Measurements from ENCODE around the gene KIZ. TPM values are rescaled to one million over a fixed set of nuclear protein-coding genes. Genes with fewer than 3 reads are reported as not detected.

Gene KIZ
- total RNA-seq, 1 experiment from 2014 or later: 17.6 TPM

DNA sequence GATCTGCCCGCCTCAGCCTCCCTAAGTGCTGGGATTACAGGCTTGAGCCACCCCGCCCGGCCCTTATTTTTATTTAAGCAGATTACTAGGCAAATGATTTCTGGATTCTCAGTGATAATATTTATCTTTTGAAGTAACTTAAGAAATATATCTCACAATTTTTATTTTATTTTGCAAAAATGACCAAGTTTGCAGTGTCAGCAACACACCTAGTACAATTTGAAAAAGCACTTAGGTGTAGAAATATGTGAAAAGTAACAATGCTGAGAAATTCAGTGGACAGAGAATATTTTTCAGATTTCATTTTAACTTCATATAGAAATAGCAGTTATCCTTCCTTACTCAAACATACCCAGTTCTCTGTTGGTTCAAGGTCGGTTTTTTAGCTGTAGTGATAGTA is 98.3 kb downstream of the KIZ start:
- CTCF ChIA-PET: no interaction called here
- no peak for TF ChIP-seq EZH2 (IDR thresholded peaks at IDR 0.05)
- POLR2A ChIA-PET: no interaction called here

DNA sequence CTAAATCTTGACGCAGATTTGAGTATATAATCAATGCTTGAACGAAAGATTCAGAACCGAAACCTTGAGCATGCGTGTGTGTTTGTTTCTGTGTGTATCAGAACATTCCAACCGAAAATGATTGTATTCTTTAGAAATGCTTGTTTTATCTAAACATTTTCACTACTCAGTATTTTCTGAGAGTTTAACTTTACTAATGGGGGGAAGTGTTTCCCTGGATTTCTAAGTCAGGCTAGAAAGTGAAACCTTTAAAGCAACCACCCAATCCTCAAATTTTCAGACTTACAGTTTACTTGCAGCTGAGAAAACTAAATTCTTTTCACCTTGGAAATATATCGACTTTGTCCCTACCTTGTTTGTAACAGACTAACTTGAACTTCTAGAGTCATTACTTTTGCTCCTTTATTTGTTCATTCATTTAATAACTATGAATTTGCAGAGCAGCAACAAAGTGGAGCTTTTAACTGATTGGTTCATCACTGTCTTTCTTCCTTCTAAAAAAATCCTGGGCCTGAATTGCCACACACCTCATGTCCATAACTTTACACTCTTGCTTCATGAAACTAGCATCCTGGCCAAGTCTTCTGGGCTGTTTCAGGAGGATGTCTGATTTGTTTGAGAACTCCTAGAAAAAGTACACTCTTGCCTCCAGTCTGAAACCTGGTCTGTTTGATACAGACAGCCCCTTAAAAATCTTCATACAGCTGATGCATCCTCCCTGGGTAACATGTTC is 99.5 kb downstream of the KIZ start:
- intact Hi-C loops (cut with micrococcal nuclease): no loop called here
- ChIA-PET CTCF (interaction anchor here (1.4 kb wide), 1 partner anchor 280 kb away, joined by 3 read pairs; no protein-coding TSS in a partner anchor), RAD21 (ENCODE audit: low non-redundant PET in 1 of 2, low total read pairs in 2 of 2, uncharacterized antibody in 2 of 2, unreplicated experiment in 2 of 2) (no interaction called here), POLR2A (no interaction called here)
- no peak overlapping the region for H2AFZ ChIP-seq (ENCODE audit: low read depth, low read length, poor library complexity, severe bottlenecking)
- DNase-seq (ENCODE audit: low read depth, low spot score): no peak
- no peak overlapping the region for H3K4me2 ChIP-seq (ENCODE audit: low read length)
- no peak for ATAC-seq
- no peaks in the 10 kb centered on the region for H3K27me3 ChIP-seq (ENCODE audit: insufficient read depth, low read length)
- H3K79me2 ChIP-seq (ENCODE audit: insufficient read depth, low read length): no peaks in the 10 kb centered on the region
- H3K27ac ChIP-seq (ENCODE audit: low read depth, low read length): no peak overlapping the region
- H3K9me2 ChIP-seq (ENCODE audit: insufficient read depth): no peaks in the 10 kb centered on the region
- no peak overlapping the region for H3K9ac ChIP-seq (ENCODE audit: low read length)
- H3K4me3 ChIP-seq (replicated peaks in 1 of 2; ENCODE audit: low read depth in 1 of 2, low read length in 2 of 2): no peak overlapping the region
- H4K20me1 ChIP-seq (ENCODE audit: insufficient read depth): no peaks in the 10 kb centered on the region
- no TSS peak for BruUV-seq (replicated peaks)
- peaks cover 0 to 6% of the 10 kb centered on the region in 2 experiments; a peak in 2 of 4 replicates for H3K4me1 ChIP-seq (ENCODE audit: control insufficient read depth in 1 of 2, insufficient read depth in 2 of 2, low read length in 2 of 2)
- H3K9me3 ChIP-seq (ENCODE audit: control insufficient read depth in 1 of 2, insufficient read depth in 1 of 2, low read depth in 1 of 2, low read length in 2 of 2): no peaks in the 10 kb centered on the region
- no peaks in the 10 kb centered on the region for H3K36me3 ChIP-seq (ENCODE audit: control insufficient read depth in 1 of 2, insufficient read depth in 2 of 2, low read length in 2 of 2)
- TF ChIP-seq SP1 (IDR thresholded peaks at IDR 0.05; ENCODE audit: low read depth) (no peak), SIN3A (IDR thresholded peaks at IDR 0.05; ENCODE audit: low read depth) (no peak), JUND (IDR thresholded peaks at IDR 0.05) (no peak), FOSL1 (IDR thresholded peaks at IDR 0.05; ENCODE audit: low read depth) (no peak), YY1 (IDR thresholded peaks at IDR 0.05; ENCODE audit: extremely low read depth, insufficient replicate concordance, low read depth, low read length) (no peak), ZNF274 (IDR thresholded peaks at IDR 0.05; ENCODE audit: low read depth, low read length) (no peak), POLR2AphosphoS5 (IDR thresholded peaks at IDR 0.05; ENCODE audit: low read depth, low read length) (no peak), ELF1 (IDR thresholded peaks at IDR 0.05; ENCODE audit: borderline replicate concordance, low read depth) (no peak), RAD21 (IDR thresholded peaks at IDR 0.05; ENCODE audit: low read depth) (no peak), ZFX (IDR thresholded peaks at IDR 0.05) (no peak), EGR1 (IDR thresholded peaks at IDR 0.05; ENCODE audit: low read depth) (no peak), EZH2 (IDR thresholded peaks at IDR 0.05) (no peak), CBX3 (IDR thresholded peaks at IDR 0.05; ENCODE audit: low read depth) (no peak)
- TF ChIP-seq, protein P1, sequence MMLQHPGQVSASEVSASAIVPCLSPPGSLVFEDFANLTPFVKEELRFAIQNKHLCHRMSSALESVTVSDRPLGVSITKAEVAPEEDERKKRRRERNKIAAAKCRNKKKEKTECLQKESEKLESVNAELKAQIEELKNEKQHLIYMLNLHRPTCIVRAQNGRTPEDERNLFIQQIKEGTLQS (IDR thresholded peaks at IDR 0.05): no peak
- TF ChIP-seq, protein P2, sequence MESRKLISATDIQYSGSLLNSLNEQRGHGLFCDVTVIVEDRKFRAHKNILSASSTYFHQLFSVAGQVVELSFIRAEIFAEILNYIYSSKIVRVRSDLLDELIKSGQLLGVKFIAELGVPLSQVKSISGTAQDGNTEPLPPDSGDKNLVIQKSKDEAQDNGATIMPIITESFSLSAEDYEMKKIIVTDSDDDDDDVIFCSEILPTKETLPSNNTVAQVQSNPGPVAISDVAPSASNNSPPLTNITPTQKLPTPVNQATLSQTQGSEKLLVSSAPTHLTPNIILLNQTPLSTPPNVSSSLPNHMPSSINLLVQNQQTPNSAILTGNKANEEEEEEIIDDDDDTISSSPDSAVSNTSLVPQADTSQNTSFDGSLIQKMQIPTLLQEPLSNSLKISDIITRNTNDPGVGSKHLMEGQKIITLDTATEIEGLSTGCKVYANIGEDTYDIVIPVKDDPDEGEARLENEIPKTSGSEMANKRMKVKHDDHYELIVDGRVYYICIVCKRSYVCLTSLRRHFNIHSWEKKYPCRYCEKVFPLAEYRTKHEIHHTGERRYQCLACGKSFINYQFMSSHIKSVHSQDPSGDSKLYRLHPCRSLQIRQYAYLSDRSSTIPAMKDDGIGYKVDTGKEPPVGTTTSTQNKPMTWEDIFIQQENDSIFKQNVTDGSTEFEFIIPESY (IDR thresholded peaks at IDR 0.05; ENCODE audit: extremely low read depth, insufficient replicate concordance, low read length): no peak
- TF ChIP-seq, protein P3, sequence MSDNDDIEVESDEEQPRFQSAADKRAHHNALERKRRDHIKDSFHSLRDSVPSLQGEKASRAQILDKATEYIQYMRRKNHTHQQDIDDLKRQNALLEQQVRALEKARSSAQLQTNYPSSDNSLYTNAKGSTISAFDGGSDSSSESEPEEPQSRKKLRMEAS (IDR thresholded peaks at IDR 0.05): no peak

More for the DNA sequence above, 98.3 kb downstream of the KIZ start:
- RAD21 ChIA-PET (ENCODE audit: low non-redundant PET in 1 of 2, low total read pairs in 2 of 2, uncharacterized antibody in 2 of 2, unreplicated experiment in 2 of 2): no interaction called here
- Histone ChIP-seq H3K4me1 (ENCODE audit: control insufficient read depth in 1 of 2, insufficient read depth in 2 of 2, low read length in 2 of 2) (peaks cover 0 to 4% of the 10 kb centered on the region in 2 experiments; a peak in 2 of 4 replicates), H2AFZ (ENCODE audit: low read depth, low read length, poor library complexity, severe bottlenecking) (no peak overlapping the region), H3K9me3 (ENCODE audit: control insufficient read depth in 1 of 2, insufficient read depth in 1 of 2, low read depth in 1 of 2, low read length in 2 of 2) (no peaks in the 10 kb centered on the region), H3K9me2 (ENCODE audit: insufficient read depth) (no peaks in the 10 kb centered on the region), H3K27me3 (ENCODE audit: insufficient read depth, low read length) (no peaks in the 10 kb centered on the region), H3K36me3 (ENCODE audit: control insufficient read depth in 1 of 2, insufficient read depth in 2 of 2, low read length in 2 of 2) (no peaks in the 10 kb centered on the region), H3K79me2 (ENCODE audit: insufficient read depth, low read length) (no peaks in the 10 kb centered on the region), H3K4me3 (replicated peaks in 1 of 2; ENCODE audit: low read depth in 1 of 2, low read length in 2 of 2) (no peak overlapping the region), H3K27ac (ENCODE audit: low read depth, low read length) (no peak overlapping the region), H3K4me2 (ENCODE audit: low read length) (no peak overlapping the region), H3K9ac (ENCODE audit: low read length) (no peak overlapping the region), H4K20me1 (ENCODE audit: insufficient read depth) (no peaks in the 10 kb centered on the region)
- ATAC-seq: no peak
- no peak for DNase-seq (ENCODE audit: low read depth, low spot score)
- BruUV-seq (replicated peaks): no TSS peak
- intact Hi-C loops (cut with micrococcal nuclease): no loop called here
